ENCODE results near the gene BIN1. TPM values are rescaled to one million over a fixed set of nuclear protein-coding genes. Genes with fewer than 3 reads are reported as not detected.

BIN1 gene
- total RNA-seq, 1 experiment from 2014 or later: 34.1 TPM

- POLR2A ChIA-PET (ENCODE audit: low non-redundant PET): no interaction called here
- Histone ChIP-seq H3K27ac (ENCODE audit: low read depth, low read length, poor library complexity, severe bottlenecking) (no peak overlapping the region), H3K4me3 (ENCODE audit: low read depth, low read length, poor library complexity, severe bottlenecking) (no peak overlapping the region), H3K36me3 (ENCODE audit: insufficient read depth, low read length, poor library complexity, severe bottlenecking) (no peaks in the 10 kb centered on the region), H3K27me3 (replicated peaks; ENCODE audit: insufficient read depth, low read depth, low read length, poor library complexity) (no peaks in the 10 kb centered on the region), H3K9me3 (ENCODE audit: low read depth, low read length, poor library complexity, severe bottlenecking) (no peaks in the 10 kb centered on the region), H3K4me1 (ENCODE audit: insufficient read depth, low read length, poor library complexity, severe bottlenecking) (no peaks in the 10 kb centered on the region)
- no peak for DNase-seq (ENCODE audit: low spot score)
- intact Hi-C loops (cut with micrococcal nuclease; ENCODE audit: unreplicated experiment): no loop called here
- CTCF ChIA-PET: no interaction called here
- no peak for TF ChIP-seq EZH2 (IDR thresholded peaks at IDR 0.05; ENCODE audit: borderline replicate concordance, low read depth, low read length, poor library complexity, severe bottlenecking)
- TF ChIP-seq CTCF (conservative IDR thresholded peaks at IDR 0.05; ENCODE audit: low read depth, low read length): no peak
- no TSS peak for BruUV-seq (replicated peaks)
Measured at GRCh38 chr2:127047054-127047453, 59.9 kb downstream of the BIN1 start.

GRCh38 chr2:127046579-127046978 is 60.4 kb downstream of the BIN1 start:
- intact Hi-C loops (cut with micrococcal nuclease; ENCODE audit: unreplicated experiment): no loop called here
- Histone ChIP-seq H3K36me3 (ENCODE audit: insufficient read depth, low read length, poor library complexity, severe bottlenecking) (no peaks in the 10 kb centered on the region), H3K27ac (ENCODE audit: low read depth, low read length, poor library complexity, severe bottlenecking) (no peak overlapping the region), H3K4me3 (ENCODE audit: low read depth, low read length, poor library complexity, severe bottlenecking) (no peak overlapping the region), H3K9me3 (ENCODE audit: low read depth, low read length, poor library complexity, severe bottlenecking) (no peaks in the 10 kb centered on the region), H3K27me3 (replicated peaks; ENCODE audit: insufficient read depth, low read depth, low read length, poor library complexity) (no peaks in the 10 kb centered on the region), H3K4me1 (ENCODE audit: insufficient read depth, low read length, poor library complexity, severe bottlenecking) (no peaks in the 10 kb centered on the region)
- no peak for DNase-seq (ENCODE audit: low spot score)
- no TSS peak for BruUV-seq (replicated peaks)
- ChIA-PET CTCF (no interaction called here), POLR2A (ENCODE audit: low non-redundant PET) (no interaction called here)
- TF ChIP-seq CTCF (conservative IDR thresholded peaks at IDR 0.05; ENCODE audit: low read depth, low read length) (no peak), EZH2 (IDR thresholded peaks at IDR 0.05; ENCODE audit: borderline replicate concordance, low read depth, low read length, poor library complexity, severe bottlenecking) (no peak)

- H3K4me1 ChIP-seq (ENCODE audit: insufficient read depth, low read length, poor library complexity, severe bottlenecking): no peaks in the 10 kb centered on the region
- no peaks in the 10 kb centered on the region for H3K36me3 ChIP-seq (ENCODE audit: insufficient read depth, low read length, poor library complexity, severe bottlenecking)
- DNase-seq (ENCODE audit: low spot score): no peak
- H3K4me3 ChIP-seq (ENCODE audit: low read depth, low read length, poor library complexity, severe bottlenecking): no peak overlapping the region
- CTCF ChIA-PET: no interaction called here
- POLR2A ChIA-PET (ENCODE audit: low non-redundant PET): no interaction called here
- H3K27me3 ChIP-seq (replicated peaks; ENCODE audit: insufficient read depth, low read depth, low read length, poor library complexity): no peaks in the 10 kb centered on the region
- BruUV-seq (replicated peaks): no TSS peak
- no peak overlapping the region for H3K27ac ChIP-seq (ENCODE audit: low read depth, low read length, poor library complexity, severe bottlenecking)
- intact Hi-C loops (cut with micrococcal nuclease; ENCODE audit: unreplicated experiment): no loop called here
- no peak for TF ChIP-seq EZH2 (IDR thresholded peaks at IDR 0.05; ENCODE audit: borderline replicate concordance, low read depth, low read length, poor library complexity, severe bottlenecking)
- no peak for TF ChIP-seq CTCF (conservative IDR thresholded peaks at IDR 0.05; ENCODE audit: low read depth, low read length)
- no peaks in the 10 kb centered on the region for H3K9me3 ChIP-seq (ENCODE audit: low read depth, low read length, poor library complexity, severe bottlenecking)
Measured at GRCh38 chr2:127045792-127046501, 61.0 kb downstream of the BIN1 start.

All from A673 (cell line).